H9 (cell line): ENCODE measurements around the gene GXYLT2. TPM values are rescaled to one million over a fixed set of nuclear protein-coding genes. Genes with fewer than 3 reads are reported as not detected.

Experiments used
- DNase-seq: peaks from one replicate; pipeline ENCODE4 v3.0.0-alpha.2; 2017
- H2AFZ ChIP-seq: one replicate; pipeline ENCODE4 v1.6.1; 2013; ENCODE audit warnings: mild to moderate bottlenecking, low read length, control low read depth, moderate library complexity
- H2AK5ac ChIP-seq: 2 replicates; pipeline ENCODE4 v1.6.1; 2013; ENCODE audit warnings: low read length, control low read depth, mixed read lengths; ENCODE audit not compliant: insufficient read length
- H2BK120ac ChIP-seq: one replicate; pipeline ENCODE4 v1.6.1; 2013; ENCODE audit warnings: low read depth, mild to moderate bottlenecking, low read length, control low read depth, inconsistent platforms; ENCODE audit not compliant: poor library complexity, severe bottlenecking
- H2BK12ac ChIP-seq: 2 replicates; pipeline ENCODE4 v1.6.1; 2013; ENCODE audit warnings: low read length, control low read depth, mixed read lengths, low read depth; ENCODE audit not compliant: insufficient read length
- H2BK15ac ChIP-seq: 2 replicates; pipeline ENCODE4 v1.6.1; 2013; ENCODE audit warnings: low read depth, low read length, control low read depth
- H2BK20ac ChIP-seq: one replicate; pipeline ENCODE4 v1.6.1; 2013; ENCODE audit warnings: low read depth, mild to moderate bottlenecking, low read length, control low read depth, inconsistent platforms; ENCODE audit not compliant: poor library complexity, severe bottlenecking
- H2BK5ac ChIP-seq: 2 replicates; pipeline ENCODE4 v1.6.1; 2013; ENCODE audit warnings: low read length, control low read depth, mixed read lengths; ENCODE audit not compliant: insufficient read length
- H3K14ac ChIP-seq: 2 replicates; pipeline ENCODE4 v1.6.1; 2013; ENCODE audit warnings: low read length, control low read depth; ENCODE audit not compliant: insufficient read depth
- H3K18ac ChIP-seq: 2 replicates; pipeline ENCODE4 v1.6.1; 2013; ENCODE audit warnings: low read depth, mild to moderate bottlenecking, mixed read lengths, low read length, control low read depth; ENCODE audit not compliant: insufficient read length
- H3K23ac ChIP-seq: 2 replicates; pipeline ENCODE4 v1.6.1; 2013; ENCODE audit warnings: low read length, control low read depth, mixed read lengths, low read depth; ENCODE audit not compliant: insufficient read length
- H3K23me2 ChIP-seq: 2 replicates; pipeline ENCODE4 v1.6.1; 2013; ENCODE audit warnings: low read depth, mild to moderate bottlenecking, mixed read lengths, low read length, control low read depth; ENCODE audit not compliant: insufficient read length, poor library complexity, severe bottlenecking
- H3K27ac ChIP-seq: 2 replicates; pipeline ENCODE4 v1.5.1; 2013; ENCODE audit warnings: low read length, control low read depth, mixed read lengths, low read depth; ENCODE audit not compliant: insufficient read length
- H3K27me3 ChIP-seq: 2 replicates; pipeline ENCODE4 v1.6.1; 2013; ENCODE audit warnings: low read length, control low read depth, inconsistent platforms; ENCODE audit not compliant: insufficient read depth
- H3K4ac ChIP-seq: 2 replicates; pipeline ENCODE4 v1.6.1; 2013; ENCODE audit warnings: low read depth, mild to moderate bottlenecking, control low read depth, inconsistent platforms, low read length, moderate library complexity
- H3K4me1 ChIP-seq: 2 replicates; pipeline ENCODE4 v1.6.1; 2013; ENCODE audit warnings: low read length, control low read depth, inconsistent platforms; ENCODE audit not compliant: insufficient read depth
- H3K4me2 ChIP-seq: 2 replicates; pipeline ENCODE4 v1.6.1; 2013; ENCODE audit warnings: low read length, control low read depth, mixed read lengths; ENCODE audit not compliant: insufficient read length, insufficient read depth
- H3K56ac ChIP-seq: 2 replicates; pipeline ENCODE4 v1.6.1; 2013; ENCODE audit warnings: low read depth, mild to moderate bottlenecking, mixed read lengths, low read length, control low read depth; ENCODE audit not compliant: insufficient read length
- H3K79me1 ChIP-seq: 2 replicates; pipeline ENCODE4 v1.6.1; 2013; ENCODE audit warnings: low read depth, mild to moderate bottlenecking, moderate library complexity, low read length, control low read depth, inconsistent platforms; ENCODE audit not compliant: insufficient read depth, poor library complexity, severe bottlenecking
- H3K79me2 ChIP-seq: 2 replicates; pipeline ENCODE4 v1.6.1; 2013; ENCODE audit warnings: low read length, control low read depth, inconsistent platforms; ENCODE audit not compliant: insufficient read depth
- H3K9ac ChIP-seq: 2 replicates; pipeline ENCODE4 v1.6.1; 2013; ENCODE audit warnings: low read length, control low read depth, mixed read lengths; ENCODE audit not compliant: insufficient read length; ENCODE audit errors: extremely low read depth
- H3K9me3 ChIP-seq: one replicate; pipeline ENCODE4 v1.6.1; 2013; ENCODE audit warnings: low read depth, low read length, inconsistent platforms; ENCODE audit not compliant: control insufficient read depth
- H3T11ph ChIP-seq: one replicate; pipeline ENCODE4 v1.6.1; 2013; ENCODE audit warnings: mild to moderate bottlenecking, low read length, control low read depth, inconsistent platforms
- H4K20me1 ChIP-seq: one replicate; pipeline ENCODE4 v1.6.1; 2013; ENCODE audit not compliant: control insufficient read depth, insufficient read length, insufficient read depth
- H4K5ac ChIP-seq: 2 replicates; pipeline ENCODE4 v1.6.1; 2013; ENCODE audit warnings: low read depth, mild to moderate bottlenecking, mixed read lengths, low read length, control low read depth; ENCODE audit not compliant: insufficient read length
- H4K8ac ChIP-seq: replicated peaks from 2 replicates; pipeline ENCODE4 v1.6.1; 2013; ENCODE audit warnings: low read length, control low read depth, mixed read lengths, low read depth; ENCODE audit not compliant: insufficient read length
- H4K91ac ChIP-seq: 2 replicates; pipeline ENCODE4 v1.6.1; 2013; ENCODE audit warnings: low read depth, mild to moderate bottlenecking, moderate library complexity, mixed read lengths, low read length, control low read depth; ENCODE audit not compliant: insufficient read length
- H3K27ac Mint-ChIP-seq, 3 experiments: 2 replicates in 2 of 3; 3 replicates in 1 of 3; pipeline ENCODE4 v1.8.0; 2020 to 2021; ENCODE audit warnings: mixed read lengths in 3 of 3, mild to moderate bottlenecking in 1 of 3, moderate library complexity in 1 of 3
- H3K27me3 Mint-ChIP-seq: 2 replicates; pipeline ENCODE4 v1.8.0; 2021; ENCODE audit warnings: low read depth, mild to moderate bottlenecking, moderate library complexity, mixed read lengths
- H3K36me3 Mint-ChIP-seq, 3 experiments: 2 replicates in 2 of 3; 3 replicates in 1 of 3; pipeline ENCODE4 v1.8.0; 2020 to 2021; ENCODE audit warnings: low read depth in 3 of 3, mixed read lengths in 3 of 3; ENCODE audit not compliant: insufficient read depth in 1 of 3
- H3K4me1 Mint-ChIP-seq, 2 experiments: 2 replicates each; pipeline ENCODE4 v1.8.0; 2020; ENCODE audit warnings: mixed read lengths in 2 of 2
- H3K4me3 Mint-ChIP-seq, 2 experiments: 2 replicates in 1 of 2; 3 replicates in 1 of 2; pipeline ENCODE4 v1.8.0; 2020 to 2021; ENCODE audit warnings: mild to moderate bottlenecking in 2 of 2, mixed read lengths in 2 of 2, moderate library complexity in 1 of 2
- H3K9me3 Mint-ChIP-seq, 2 experiments: 2 replicates in 1 of 2; 3 replicates in 1 of 2; pipeline ENCODE4 v1.8.0; 2020; ENCODE audit warnings: mild to moderate bottlenecking in 2 of 2, mixed read lengths in 2 of 2, moderate library complexity in 1 of 2
- WGBS: extraction: QIAGEN DNeasy Blood & Tissue Kit; methylation state at CpG from one replicate; pipeline ENCODE4 v1.1.7; 2013; ENCODE audit warnings: missing lambda C conversion rate, low lambda C conversion rate, mixed read lengths; ENCODE audit not compliant: insufficient read length; ENCODE audit errors: extremely low coverage; 5-methylcytosine and 5-hydroxymethylcytosine counted together
- total RNA-seq: library from RNA; stranded (reverse); gene quantifications from 2 replicates; pipeline ENCODE4 v1.2.1, GENCODE V29; 2021
- TF ChIP-seq, protein P1 (sequence below): fragments of 200-600 bp; sonication (generic); conservative IDR thresholded peaks from 3 replicates; pipeline ENCODE4 v1.8.0; 2021; ENCODE audit warnings: antibody characterized with exemption, mild to moderate bottlenecking

GXYLT2 gene
- total RNA-seq, 1 experiment from 2014 or later: 2.0 TPM

DNA sequence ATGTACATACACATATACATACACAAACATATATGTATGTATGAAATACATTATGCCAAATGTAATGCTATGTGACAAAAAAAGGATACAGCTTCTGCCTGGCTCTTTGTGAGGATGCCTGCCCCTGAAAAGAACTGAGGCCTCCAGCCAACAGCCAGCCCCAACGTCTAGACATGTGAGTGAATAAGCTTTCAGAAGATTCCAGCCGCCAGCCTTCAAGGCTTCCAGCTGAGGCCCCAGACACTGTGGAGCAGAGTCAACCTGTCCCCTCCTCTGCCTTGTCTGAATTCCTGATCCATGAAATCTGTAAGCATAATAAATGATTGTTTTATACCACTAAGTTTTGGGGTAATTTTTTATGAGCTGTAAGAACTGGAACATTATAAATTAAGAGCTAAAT is 24.7 kb downstream of the GXYLT2 start:
- no peaks in the 10 kb centered on the region for H3K9me3 ChIP-seq
- H2AK5ac ChIP-seq: no peak overlapping the region
- H3K27ac Mint-ChIP-seq: no peak overlapping the region
- no peak overlapping the region for H2BK20ac ChIP-seq
- no peaks in the 10 kb centered on the region for H3K27me3 ChIP-seq
- H4K8ac ChIP-seq: no peak overlapping the region
- H3K18ac ChIP-seq: no peak overlapping the region
- no peak overlapping the region for H3K9ac ChIP-seq
- no peak overlapping the region for H4K91ac ChIP-seq
- no peak overlapping the region for H3K4ac ChIP-seq
- no peak overlapping the region for H3K27ac ChIP-seq
- no peak overlapping the region for H3K4me3 Mint-ChIP-seq
- no peaks in the 10 kb centered on the region for H3K79me1 ChIP-seq
- H3K23ac ChIP-seq: no peak overlapping the region
- H2BK12ac ChIP-seq: no peak overlapping the region
- no peaks in the 10 kb centered on the region for H3K36me3 Mint-ChIP-seq
- no peak overlapping the region for H2AFZ ChIP-seq
- H3K9me3 Mint-ChIP-seq: no peaks in the 10 kb centered on the region; a peak in 1 of 5 replicates
- no peaks in the 10 kb centered on the region for H3K4me1 ChIP-seq
- TF ChIP-seq, protein P1, sequence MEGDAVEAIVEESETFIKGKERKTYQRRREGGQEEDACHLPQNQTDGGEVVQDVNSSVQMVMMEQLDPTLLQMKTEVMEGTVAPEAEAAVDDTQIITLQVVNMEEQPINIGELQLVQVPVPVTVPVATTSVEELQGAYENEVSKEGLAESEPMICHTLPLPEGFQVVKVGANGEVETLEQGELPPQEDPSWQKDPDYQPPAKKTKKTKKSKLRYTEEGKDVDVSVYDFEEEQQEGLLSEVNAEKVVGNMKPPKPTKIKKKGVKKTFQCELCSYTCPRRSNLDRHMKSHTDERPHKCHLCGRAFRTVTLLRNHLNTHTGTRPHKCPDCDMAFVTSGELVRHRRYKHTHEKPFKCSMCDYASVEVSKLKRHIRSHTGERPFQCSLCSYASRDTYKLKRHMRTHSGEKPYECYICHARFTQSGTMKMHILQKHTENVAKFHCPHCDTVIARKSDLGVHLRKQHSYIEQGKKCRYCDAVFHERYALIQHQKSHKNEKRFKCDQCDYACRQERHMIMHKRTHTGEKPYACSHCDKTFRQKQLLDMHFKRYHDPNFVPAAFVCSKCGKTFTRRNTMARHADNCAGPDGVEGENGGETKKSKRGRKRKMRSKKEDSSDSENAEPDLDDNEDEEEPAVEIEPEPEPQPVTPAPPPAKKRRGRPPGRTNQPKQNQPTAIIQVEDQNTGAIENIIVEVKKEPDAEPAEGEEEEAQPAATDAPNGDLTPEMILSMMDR: no peak
- no peak overlapping the region for H4K5ac ChIP-seq
- H2BK15ac ChIP-seq: no peak overlapping the region
- no peaks in the 10 kb centered on the region for H3K27me3 Mint-ChIP-seq
- DNase-seq: no peak
- H3K23me2 ChIP-seq: no peaks in the 10 kb centered on the region
- no peak overlapping the region for H3K4me2 ChIP-seq
- H4K20me1 ChIP-seq: no peaks in the 10 kb centered on the region
- H2BK120ac ChIP-seq: no peak overlapping the region
- no peaks in the 10 kb centered on the region for H3K79me2 ChIP-seq
- no peak overlapping the region for H2BK5ac ChIP-seq
- WGBS: no CpG with 5 or more reads among the region's 2 CpGs
- no peaks in the 10 kb centered on the region for H3K4me1 Mint-ChIP-seq
- no peak overlapping the region for H3T11ph ChIP-seq
- no peak overlapping the region for H3K56ac ChIP-seq
- H3K14ac ChIP-seq: no peak overlapping the region
